Endothelial cell of hepatic sinusoid (primary cell): ENCODE measurements around the gene CLCN7.

Source experiments
- in situ Hi-C: cut with HindIII; loops from 2 replicates; pipeline ENCODE4 v1.10.0; 2017; ENCODE audit warnings: low sequenced_read_pairs

The CLCN7 gene

DNA sequence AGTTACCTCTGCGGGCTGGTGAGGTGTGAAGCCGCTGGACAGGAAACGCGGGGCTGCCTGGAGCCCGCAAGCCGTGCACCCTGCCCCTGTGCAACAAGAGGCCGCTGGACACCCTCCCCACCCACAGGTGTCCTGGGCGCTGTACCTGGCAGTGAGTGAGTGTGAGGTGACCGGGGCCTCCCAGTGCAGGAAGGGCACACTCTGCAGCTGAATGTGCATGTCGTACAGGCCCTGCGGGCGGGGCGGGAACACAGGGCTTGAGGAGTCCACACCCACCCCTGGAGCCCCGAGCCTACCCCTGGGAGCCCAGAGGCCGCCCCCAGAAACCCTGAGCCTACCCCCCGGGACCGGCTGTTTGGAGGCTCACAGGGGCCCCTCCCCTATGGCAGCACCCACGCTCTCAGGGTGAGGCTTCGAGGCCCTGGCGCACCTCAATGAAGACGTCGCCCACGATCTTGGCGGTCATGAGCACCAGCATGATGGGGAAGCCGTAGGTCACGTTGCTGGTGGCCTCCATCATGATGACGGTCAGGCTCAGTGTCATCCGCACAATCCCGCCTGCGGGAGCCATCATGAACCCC, 26.2 kb downstream of the CLCN7 start:
- in situ Hi-C loops = no loop called here

DNA sequence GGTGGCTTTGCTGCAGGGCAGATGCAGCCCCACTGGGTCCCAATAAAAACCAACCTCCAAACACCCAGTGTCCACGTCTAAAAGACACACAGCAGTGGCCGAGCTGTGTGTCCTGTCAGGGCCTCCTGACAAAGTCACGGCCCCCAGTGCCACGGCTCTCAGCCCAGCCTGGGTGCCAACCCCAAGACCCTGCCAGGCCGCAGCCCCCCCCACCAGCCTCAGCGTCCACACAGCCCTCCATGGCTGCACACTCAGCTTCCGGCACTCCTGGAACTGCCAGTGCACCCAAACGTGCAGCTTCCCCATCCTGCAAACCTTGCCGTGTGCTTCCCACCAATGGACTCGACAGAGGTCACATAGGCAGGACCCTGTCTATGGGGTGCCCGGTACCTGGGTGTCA, 26.9 kb downstream of the CLCN7 start:
- in situ Hi-C loops = no loop called here

DNA sequence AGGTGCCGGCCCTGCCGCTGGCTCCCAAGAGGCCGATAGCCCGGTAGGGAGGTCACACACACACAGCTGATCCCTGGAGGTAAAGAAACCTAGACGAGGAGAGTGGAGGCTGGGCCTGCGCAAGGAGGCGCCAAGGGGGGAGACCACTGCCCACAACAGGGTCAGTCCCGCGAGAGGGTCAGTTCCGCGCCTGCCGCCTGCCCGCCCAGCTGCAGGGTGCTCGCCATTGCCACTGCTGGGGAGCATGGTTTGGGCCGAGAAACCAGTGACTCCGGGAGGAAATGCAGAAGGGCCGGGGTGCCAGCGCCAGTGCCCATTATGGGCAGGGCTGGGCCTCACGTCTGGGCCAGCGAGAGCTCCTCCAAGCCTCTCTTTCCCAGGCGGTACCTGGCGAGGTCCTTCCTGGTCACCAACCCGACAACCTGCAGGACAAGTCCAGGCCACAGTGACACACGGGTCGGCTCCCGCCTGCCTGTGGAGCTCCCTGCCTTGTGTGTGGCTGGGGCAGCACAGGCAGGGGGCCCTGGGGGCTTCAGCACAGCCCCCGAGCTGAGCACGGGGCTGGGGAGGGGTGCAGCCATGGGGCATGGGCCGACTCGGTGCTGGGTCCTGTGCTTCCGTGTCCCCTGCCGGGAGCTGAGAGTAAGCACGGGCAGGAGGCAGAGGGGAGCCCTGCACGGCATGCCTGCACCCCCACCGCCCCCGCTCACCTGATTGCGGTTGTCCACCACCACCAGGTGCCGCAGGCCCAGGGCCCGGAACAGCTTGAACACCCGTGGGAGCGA, 28.3 kb downstream of the CLCN7 start:
- in situ Hi-C loops = no loop called here

DNA sequence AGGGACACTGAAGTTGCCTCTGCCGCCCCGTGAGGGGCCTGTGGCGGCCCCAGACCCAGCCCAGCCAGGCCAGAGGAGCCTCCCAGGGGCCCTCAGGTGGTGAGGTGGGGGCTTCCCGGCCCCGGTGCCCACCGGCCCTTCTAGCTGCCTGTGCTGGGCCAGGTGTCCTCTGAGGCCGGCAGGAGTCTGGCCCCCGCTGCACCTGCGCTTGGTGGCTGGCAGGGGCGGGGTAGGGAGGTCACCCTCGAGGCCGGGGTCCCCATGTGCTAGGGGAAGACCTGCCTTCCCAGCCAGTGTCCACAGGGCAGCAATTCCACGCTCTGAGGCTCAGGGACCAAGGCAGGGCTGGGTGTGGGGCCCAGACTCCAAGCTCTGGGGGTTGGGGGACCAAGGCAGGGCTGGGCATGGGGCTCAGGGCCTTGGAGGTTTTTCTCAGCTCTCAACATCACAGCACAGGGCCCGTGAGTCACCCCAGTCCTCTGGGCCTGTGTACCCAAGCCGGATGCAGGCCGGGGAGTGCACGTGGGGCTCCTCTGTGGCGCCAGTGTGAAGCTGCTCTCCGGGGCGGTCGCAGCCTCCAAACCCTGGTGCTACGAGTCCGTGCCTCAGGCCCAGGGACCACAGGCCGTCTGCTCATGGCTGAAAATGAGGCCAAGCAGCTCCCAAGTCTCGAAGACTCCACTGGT, 29.2 kb downstream of the CLCN7 start:
- in situ Hi-C loops = no loop called here

DNA sequence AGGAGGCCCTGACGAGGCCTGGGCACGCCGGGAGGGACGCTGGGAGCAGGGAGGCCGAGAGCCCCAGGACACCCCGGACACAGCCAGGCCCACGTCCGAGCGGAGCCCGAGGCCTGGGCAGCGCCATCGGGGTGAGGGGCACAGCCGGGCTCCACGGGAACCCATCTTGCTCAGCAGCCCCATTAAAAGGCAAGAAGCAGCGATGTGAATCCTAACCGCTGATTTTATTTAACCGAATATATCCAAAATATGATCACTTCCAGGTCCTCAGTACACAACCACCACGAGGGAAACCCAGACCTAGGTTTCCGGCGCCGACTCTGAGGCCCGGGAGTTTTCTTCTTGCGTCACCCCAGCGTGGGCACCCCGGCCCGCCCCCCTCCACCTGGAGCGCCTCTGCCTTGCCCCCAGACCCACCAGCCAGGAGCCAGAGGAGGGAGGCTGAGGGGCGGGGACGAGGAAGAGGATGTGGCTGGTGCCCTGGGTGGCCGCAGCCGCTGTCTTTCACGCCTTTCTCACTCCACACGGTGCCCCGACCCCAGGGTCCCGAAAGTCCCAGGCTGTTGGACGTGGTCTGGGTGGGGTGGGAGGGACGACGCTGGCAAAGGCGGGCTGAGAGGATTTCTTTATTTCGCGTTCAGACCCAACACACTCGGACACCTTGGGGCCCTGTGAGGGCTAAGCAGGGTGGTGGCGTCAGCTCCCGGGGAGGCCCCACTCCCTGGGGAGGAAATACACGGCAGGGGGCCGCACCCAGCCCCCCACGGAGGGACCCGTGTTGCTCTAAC, 29.9 kb downstream of the CLCN7 start:
- in situ Hi-C loops = no loop called here

DNA sequence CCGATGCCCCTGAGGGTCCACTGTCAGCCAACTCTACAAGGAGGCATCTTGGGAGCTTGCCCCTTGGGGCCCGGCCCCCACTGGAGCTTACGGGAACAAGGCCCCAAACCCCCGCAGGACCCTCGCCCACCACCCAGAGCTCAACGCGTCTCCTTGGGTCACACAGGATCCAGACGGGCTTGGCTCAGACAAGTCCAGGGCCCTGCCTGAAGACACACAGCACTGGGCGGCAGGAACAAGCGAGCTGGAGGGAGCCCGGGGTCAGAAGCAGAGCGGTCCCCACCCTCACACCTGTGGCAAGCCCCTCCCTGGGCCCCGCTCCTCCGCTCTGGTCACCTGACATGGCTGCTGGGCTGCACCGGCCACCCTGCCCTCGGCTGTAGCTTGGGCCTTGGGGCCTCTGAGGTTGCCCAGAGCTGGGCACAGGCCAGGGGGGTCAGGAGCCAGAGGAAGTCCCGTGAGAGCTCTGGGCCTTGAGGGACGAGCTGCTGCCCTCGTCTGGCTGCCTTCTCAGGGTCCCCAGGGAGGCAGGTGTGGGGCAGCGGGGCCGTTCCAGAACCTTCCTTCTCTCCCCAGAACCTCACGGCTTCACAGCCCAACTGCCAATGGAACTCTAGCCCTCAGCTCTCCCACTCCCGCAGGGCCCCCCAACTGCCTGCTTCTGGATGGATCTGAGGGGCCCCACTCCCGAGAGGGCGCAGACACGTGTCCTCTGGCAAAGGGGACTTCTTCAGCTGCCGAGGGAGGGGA, 30.7 kb downstream of the CLCN7 start, which contains the start of gene CCDC154:
TSS of gene CCDC154 (minus strand) at position 577 of the 750 bp plus-strand sequence. CDS start at position 343, 234 bp downstream.
- in situ Hi-C loops = no loop called here

DNA sequence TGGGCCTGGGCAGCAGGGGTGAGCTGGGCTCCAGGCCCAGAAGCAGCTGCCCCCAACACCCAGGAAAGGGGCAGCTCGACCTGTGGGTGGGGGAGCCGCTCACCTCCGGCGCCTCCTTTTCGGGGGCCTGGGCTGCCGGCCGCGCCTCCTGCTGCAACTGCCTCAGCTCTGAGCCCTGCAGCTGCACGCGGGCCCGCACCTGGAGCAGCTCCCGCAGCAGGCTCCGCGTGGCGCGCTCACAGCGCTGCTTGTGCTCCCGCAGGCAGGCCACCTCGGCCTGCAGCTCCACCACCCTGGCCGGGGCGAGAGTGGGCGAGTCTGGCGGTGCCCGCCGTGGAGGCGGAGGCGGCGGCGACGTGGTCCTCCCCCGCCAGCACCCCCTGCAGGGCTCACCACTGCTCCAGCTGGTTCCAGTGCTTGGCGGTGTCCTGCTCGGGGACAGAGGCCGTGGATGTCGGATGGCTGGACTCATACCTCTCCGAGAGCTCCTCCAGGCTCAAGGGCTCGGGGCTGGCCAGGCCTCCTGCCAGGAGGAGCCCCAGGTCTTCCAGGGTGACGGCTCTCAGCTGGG, 31.3 kb downstream of the CLCN7 start:
- in situ Hi-C loops = no loop called here

DNA sequence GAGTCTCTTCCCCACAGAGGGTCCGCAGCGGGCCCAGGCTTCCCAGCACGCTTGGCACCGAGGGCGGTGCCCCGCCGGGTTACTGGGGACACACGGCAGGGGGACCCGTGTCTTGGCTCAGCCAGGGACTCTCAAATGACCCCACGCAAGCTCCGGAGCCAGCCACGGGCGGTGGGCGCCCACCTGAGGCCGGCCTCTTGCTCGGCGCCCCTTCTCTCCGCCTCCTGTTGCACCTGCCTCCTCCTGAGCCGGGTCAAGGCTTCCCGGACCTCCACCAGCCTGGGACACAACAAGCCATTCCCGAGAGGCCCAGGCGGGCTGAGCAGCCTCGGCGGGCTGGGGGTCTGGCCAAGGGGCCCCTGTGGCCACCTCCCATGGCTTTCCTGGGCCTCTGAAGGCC, 32.1 kb downstream of the CLCN7 start:
- in situ Hi-C loops = no loop called here

DNA sequence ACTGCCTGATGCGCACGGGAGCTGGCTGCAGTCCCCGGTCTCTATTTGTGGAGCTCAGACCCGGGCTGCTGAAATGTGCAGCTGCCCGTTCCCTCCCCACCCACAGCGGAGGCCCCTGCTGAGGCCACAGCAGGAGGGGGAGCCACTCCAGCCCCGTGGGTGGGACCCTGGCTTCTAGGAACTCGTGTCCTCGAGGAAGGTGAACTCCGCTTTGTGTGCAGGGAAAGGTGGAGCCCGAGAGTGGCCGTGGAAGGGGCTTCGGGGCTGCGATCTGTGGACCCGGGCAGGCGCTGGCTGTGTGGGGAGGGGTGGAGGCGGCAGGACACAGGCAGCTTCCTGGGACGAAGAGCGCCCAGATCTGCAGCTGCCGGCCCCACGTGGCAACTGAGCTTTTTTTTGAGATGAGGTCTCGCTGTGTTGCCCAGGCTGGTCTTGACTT, 33.4 kb downstream of the CLCN7 start:
- in situ Hi-C loops = no loop called here

DNA sequence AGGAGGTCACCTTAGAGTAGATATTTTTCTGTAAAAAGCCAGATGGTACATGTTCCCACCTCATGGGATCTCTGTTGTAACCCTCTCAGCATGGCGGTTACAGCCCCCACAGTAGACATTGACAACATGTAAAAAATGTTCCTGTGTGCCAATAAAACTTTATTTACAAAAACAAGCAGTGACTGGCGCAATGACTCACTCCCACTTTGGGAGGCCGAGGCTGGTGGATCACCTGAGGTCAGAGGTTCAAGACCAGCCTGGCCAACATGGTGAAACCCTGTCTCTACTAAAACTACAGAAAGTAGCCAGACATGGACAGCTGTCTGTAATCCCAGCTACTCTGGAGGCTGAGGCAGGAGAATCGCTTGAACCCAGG, 35.1 kb downstream of the CLCN7 start:
- in situ Hi-C loops = loop anchor here (5.0 to 10.0 kb wide), 2 partner anchors 45 to 62 kb away; partner anchors contain the start of gene PTX4

DNA sequence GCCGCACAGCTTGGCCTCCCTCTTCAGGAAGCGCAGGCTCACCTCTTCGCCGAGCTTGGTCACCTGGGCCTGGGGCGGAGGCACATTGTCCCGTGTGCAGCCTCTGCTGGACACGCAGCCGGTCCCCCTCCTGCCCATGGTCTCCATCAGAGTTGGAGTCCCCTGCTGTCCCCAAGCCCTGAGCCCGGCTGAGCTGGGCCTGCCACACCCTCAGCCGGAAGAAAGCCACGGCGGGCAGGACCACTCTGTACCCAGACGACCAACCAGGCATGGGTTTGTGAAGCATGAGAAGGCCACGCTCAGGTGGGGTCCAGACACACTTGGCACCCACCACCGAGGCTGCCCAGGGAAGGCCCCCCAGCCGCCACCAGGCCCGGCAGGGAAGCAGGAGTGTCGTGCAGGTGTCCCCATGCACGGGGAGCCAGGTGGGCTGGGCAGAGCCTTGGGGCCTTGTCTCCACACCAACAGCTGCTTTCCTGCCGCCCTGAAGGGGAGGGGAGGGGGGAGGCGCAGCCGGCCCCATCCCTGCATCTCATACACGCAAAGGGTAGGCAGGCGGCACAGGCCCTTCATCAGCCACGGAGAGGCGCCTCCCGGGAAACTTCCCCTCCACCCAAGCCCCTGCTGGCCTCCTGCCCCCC, 35.6 kb downstream of the CLCN7 start:
- in situ Hi-C loops = loop anchor here (5.0 to 10.0 kb wide), 2 partner anchors 46 to 62 kb away; partner anchors contain the start of gene PTX4

DNA sequence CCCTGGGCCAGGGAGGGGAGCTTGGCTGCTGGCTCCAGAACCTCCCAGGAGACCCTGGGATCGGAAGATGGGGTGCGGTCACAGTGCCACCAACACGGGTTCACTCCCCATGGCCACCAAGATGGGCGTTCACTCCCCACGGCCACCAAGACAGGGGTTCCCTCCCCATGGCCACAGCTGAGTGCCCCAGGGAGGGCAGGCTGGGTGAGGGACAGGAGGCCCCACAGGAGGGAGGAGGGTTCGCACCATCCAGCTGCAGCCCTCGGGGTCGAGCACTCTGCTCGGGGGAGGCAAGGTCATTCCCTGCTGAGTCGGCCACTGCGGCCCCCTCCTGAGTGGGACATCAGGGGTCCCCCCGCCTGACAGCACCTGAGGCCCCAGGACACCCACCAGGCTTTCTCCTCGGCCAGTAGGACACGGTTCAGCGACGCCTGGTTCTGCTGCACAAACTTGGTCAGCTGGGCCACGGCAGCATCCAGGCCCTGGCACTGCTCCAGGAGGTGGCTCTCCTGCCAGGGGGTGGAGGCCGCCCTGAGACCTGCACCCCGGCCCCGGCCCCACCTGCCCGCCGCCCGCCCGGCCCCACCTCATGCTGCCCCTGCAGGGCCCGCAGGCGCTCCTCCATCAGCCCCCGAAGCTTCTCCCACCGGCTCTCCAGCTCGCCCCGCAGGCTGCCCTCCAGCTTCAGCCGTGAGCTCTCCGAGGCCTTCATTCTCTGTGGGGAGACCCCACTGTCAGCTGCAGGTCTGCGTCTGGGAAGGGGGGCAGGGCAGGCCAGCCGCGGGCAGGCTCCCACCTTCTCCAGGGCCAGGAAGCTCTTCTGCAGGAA, 36.4 kb downstream of the CLCN7 start:
- in situ Hi-C loops = loop anchor here (5.0 to 10.0 kb wide), 2 partner anchors 46 to 61 kb away; partner anchors contain the start of gene PTX4

DNA sequence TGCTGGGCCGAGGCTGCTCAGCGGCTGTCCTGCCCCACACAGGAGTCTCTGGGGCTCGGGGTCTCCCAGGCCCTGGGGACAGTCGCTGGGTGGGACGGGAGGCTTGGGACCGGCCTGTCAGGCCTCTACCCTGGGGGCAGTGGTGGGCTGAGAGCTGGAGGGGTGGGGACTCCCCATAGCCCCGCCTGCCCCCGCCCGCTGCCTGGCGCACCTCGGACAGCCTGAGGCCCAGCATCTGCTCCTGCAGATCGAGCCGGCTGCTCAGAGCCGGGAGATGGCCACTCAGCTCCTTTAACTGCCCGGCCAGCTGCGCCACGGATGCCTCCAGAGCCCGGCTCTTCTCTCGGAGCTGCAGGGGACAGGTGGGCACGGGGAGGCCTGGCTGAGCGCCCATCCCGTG, 37.2 kb downstream of the CLCN7 start:
- in situ Hi-C loops = loop anchor here (5.0 to 10.0 kb wide), 2 partner anchors 47 to 60 kb away; partner anchors contain the start of gene PTX4

DNA sequence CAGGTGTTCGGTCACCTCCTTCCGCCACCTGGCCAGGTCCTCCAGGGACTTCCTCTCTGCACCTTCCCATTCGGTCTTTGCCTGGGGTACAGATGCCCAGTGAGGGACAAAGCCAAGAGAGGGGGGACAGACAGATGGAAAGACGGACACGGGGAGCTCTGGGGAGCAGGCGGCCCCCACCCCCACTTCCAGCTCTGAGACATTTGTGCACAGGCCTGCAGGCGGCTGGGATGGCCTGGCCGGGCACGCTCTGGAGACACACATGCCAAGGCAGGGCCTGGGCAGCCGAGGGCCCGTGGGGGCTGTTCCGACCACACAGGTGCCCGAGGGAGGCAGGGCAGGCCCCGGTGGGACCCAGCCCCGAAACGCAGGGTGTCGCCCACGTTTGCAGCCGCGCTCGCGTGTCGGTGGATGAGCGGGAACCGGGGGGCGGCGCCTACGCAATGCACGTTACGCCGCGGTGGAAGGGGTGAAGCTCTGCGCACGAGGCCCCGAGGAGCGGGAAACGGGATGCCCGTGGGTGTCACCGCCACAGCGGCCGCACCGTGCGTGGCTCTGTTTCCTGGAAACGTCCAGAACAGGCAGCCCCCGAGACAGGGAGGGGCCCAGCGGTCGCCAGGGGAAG, 38.0 kb downstream of the CLCN7 start:
- in situ Hi-C loops = loop anchor here (5.0 to 10.0 kb wide), 2 partner anchors 48 to 60 kb away; partner anchors contain the start of gene PTX4

DNA sequence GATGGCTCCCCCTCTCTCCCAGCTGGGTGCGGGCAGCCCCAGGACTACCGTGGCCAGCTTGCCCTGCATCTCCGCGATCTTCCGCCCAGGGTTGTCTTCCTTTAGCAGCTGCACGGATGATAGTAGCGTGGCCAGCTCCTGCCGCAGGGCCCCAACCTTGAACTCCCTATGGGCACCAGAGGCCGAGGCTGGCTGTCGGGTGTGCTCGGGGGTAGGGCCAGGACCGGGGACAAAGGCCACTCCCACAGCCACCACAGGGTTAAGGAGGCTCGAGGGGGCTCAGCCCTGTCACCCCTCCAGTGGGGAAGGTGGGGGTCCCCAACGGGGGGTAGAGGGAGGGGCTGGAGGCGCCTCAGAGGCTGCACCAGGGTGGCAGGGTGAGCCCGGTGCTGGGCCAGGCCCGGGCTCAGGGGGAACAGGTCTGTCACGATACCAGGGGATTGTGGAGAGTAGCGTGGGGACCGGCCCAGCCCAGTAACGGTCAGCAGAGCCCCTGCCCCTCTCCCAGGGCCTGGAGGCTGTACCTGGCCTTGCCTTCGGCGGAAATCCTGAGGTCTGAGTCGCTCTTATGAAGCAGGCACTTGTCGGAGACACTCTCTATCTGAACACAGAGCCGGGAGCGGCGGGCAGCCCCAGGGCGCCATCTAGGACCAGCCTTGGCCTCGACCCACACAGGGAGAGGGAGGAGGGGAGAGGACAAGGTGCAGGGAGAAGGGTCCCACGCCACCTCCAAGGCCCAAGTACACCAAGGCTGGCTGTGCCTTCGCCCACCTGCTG, 38.7 kb downstream of the CLCN7 start:
- in situ Hi-C loops = loop anchor here (5.0 to 10.0 kb wide), 2 partner anchors 49 to 59 kb away; partner anchors contain the start of gene PTX4

DNA sequence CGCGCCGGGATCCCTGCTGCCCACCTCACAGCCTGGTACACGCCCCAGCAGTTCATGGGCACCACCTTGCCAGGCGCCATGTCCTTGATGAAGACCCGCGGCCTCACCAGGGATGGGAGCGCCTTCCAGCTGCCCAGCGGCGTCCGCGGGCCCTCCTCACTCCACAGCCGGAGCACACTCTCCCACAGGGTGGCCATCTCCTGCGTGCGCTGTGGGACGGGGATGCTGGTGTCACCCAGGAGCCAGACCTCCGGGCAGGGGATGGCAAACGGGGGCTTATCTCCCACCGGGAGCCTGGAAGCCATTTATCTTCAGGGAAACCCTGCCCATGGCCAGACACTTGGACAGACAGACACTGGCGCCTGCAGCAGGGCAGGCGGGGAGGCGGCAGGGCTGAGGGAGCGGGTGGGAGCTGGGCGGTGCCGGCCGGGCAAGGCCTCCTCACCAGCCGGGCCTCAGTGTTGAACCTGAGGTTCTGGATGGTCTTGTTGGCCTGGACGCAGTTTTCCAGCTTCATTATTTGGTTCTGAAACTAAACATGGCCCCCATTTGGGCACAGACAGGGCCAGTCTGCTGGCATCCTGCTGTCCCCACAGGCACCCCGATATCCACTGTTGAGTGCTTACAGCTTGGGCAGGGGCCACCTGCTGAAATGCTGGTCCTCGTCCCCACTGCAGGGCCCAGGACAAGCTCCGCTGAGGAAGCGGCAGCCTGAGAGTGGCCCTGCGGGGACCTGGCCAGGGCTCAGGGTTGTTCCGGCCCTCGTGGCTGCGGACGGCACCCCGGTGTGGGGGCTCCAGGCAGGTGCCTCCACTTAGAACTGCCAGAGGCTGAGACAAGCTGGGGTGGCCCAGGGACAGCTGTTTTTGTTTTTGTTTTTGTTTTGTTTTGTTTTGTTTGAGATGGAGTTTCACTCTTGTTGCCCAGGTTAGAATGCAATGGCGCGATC, 39.9 kb downstream of the CLCN7 start:
- in situ Hi-C loops = loop anchor here (5.0 to 10.0 kb wide), 2 partner anchors 50 to 58 kb away; partner anchors contain the start of gene PTX4
